GM12801 (cell line): ENCODE results near the gene IL17RC.

Source experiments
- CTCF ChIP-seq: IDR thresholded peaks from one replicate; pipeline ENCODE4 v1.5.1; 2011; ENCODE audit warnings: control low read depth; ENCODE audit not compliant: insufficient read length; ENCODE audit errors: extremely low read depth

Gene IL17RC

DNA sequence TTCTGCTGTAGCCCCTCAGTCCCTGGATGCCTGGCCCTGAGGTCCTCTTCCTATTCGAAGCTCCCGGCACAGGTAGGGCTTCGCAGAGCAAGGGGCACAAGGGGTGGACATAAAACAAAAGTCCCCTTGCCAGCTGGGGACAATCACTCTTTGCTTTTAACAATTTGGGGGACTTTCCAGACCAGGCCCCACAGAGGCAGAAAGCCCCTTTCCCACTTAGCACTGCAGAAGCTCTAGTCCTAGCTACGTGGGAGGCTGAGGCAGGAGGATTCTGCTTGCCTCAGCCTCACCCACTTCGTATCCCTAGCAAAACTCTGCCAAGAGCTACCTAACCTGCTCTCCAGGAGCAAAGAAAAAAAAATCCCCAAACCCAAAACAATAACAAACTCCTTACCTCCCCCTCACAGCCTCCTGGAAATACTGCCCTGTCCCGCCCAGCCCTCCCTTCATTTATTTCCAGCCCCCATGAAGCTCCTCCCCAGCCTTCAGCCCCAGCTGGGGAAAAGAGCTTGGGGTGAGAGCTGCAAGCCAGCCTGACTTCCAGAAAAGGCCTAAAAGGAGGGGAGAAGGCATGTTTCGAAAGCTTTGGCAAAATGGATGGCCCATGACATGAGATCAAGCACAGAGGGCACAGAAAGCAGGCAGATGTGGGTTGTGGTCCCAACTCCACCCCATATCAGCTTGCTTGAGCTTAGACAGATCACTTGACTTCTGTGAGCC, 36.9 kb upstream of the IL17RC start, which contains the start of gene CIDEC:
TSS of gene CIDEC (minus strand) at position 424 of the 720 bp plus-strand sequence. CDS start 1,767 bp downstream, outside the sequence.
- no peak for TF ChIP-seq CTCF

DNA sequence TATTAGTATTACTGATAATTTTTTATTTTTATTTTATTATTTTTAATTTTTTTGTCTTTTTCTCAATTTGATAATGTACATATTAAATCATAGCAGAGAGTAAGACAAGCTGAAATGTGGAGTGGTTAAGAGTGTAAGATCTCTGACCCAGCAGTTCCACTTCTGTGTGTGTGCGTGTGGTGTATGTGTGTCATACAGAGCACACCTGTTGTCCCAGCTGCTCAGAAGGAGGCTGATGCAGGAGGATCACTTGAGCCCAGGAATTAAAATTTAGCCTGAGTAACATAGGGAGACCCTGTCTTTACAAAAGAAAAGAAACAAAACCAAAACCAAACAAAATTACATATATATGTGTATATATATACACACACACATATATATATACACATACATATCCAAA, 35.5 kb upstream of the IL17RC start:
- TF ChIP-seq CTCF: no peak

- no peak for TF ChIP-seq CTCF
These were observed 33.0 kb upstream of the IL17RC start for GRCh38 chr3:9883706-9884554.

- no peak for TF ChIP-seq CTCF
These were observed 32.2 kb upstream of the IL17RC start for GRCh38 chr3:9884555-9885165.

GRCh38 chr3:9886328-9886727, 30.6 kb upstream of the IL17RC start:
- TF ChIP-seq CTCF: no peak

DNA sequence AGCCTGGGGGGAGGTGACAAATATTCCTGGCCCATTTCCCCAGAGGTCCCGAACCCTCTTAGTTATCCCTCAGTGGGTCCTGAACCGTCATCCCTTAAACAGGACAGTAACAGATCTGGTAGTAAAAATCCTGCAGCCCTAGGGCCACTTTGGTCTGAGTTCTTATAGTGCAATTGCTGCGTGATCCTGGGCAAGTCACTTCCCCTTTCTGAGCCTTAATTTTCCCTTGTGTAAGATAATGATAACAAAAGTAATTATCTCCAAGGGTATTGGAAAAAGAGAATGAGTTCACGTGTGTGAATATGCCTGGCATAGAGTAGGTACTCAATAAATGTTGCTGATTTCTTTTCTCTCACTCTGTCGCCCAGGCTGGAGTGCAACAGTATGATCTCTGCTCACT, 29.4 kb upstream of the IL17RC start:
- no peak for TF ChIP-seq CTCF

DNA sequence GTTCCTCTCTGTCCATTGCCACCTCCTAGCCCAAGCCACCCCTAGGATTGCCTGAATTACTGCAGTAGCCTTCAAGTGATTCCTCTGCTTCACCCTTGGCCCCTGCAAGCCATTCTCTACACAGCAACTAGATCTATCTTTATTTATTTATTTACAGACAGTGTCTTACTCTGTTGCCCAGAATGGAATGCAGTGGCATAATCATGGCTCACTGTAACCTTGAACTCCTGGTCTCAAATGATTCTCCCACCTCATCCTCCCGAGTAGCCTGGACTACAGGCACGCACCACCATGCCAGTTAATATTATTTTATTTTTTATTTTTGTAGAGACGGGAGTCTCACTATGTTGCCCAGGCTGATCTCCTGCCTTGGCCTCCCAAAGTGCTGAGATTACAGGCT, 28.4 kb upstream of the IL17RC start:
- TF ChIP-seq CTCF: no peak
